IMR-90 (cell line): ENCODE measurements around the gene MLIP.

Source experiments
- BHLHE40 ChIP-seq: fragments of 150-350 bp; IDR thresholded peaks from 2 replicates; pipeline ENCODE4 v1.6.1; 2016; ENCODE audit warnings: mild to moderate bottlenecking, low read depth, low read length
- CEBPB ChIP-seq: IDR thresholded peaks from 2 replicates; pipeline ENCODE4 v1.6.1; 2012; ENCODE audit warnings: low read depth, low read length, improper control_type of control experiment
- CHD1 ChIP-seq: IDR thresholded peaks from 2 replicates; pipeline ENCODE4 v1.6.1; 2012; ENCODE audit warnings: low read depth, low read length, improper control_type of control experiment
- CTCF ChIP-seq: conservative IDR thresholded peaks from 2 replicates; pipeline ENCODE4 v1.5.1; 2012; ENCODE audit warnings: mild to moderate bottlenecking, low read depth, low read length, improper control_type of control experiment
- ELK1 ChIP-seq: fragments of 150-350 bp; IDR thresholded peaks from 2 replicates; pipeline ENCODE4 v1.6.1; 2016; ENCODE audit warnings: low read depth, mild to moderate bottlenecking, low read length, moderate library complexity, borderline replicate concordance
- FOS ChIP-seq: fragments of 150-350 bp; IDR thresholded peaks from 2 replicates; pipeline ENCODE4 v1.6.1; 2016; ENCODE audit warnings: low read depth, low read length
- MAFK ChIP-seq: IDR thresholded peaks from 2 replicates; pipeline ENCODE4 v1.6.1; 2012; ENCODE audit warnings: low read depth, low read length, improper control_type of control experiment
- MAZ ChIP-seq: IDR thresholded peaks from 2 replicates; pipeline ENCODE4 v1.6.1; 2012; ENCODE audit warnings: low read depth, mild to moderate bottlenecking, low read length, improper control_type of control experiment, moderate library complexity, borderline replicate concordance
- MXI1 ChIP-seq: IDR thresholded peaks from 2 replicates; pipeline ENCODE4 v1.6.1; 2012; ENCODE audit warnings: low read depth, mild to moderate bottlenecking, low read length, moderate library complexity, borderline replicate concordance
- POLR2A ChIP-seq: IDR thresholded peaks from 2 replicates; pipeline ENCODE4 v1.6.1; 2012; ENCODE audit warnings: mild to moderate bottlenecking, low read depth, low read length
- RAD21 ChIP-seq: IDR thresholded peaks from 2 replicates; pipeline ENCODE4 v1.6.1; 2012; ENCODE audit warnings: low read length, improper control_type of control experiment
- RFX5 ChIP-seq: IDR thresholded peaks from 2 replicates; pipeline ENCODE4 v1.8.0; 2012; ENCODE audit warnings: low read depth, mild to moderate bottlenecking, low read length, moderate library complexity
- SMC3 ChIP-seq: fragments of 150-350 bp; IDR thresholded peaks from 2 replicates; pipeline ENCODE4 v1.6.1; 2016; ENCODE audit warnings: low read depth, mild to moderate bottlenecking, antibody characterized with exemption, low read length, moderate library complexity
- USF2 ChIP-seq: fragments of 150-350 bp; IDR thresholded peaks from 2 replicates; pipeline ENCODE4 v1.6.1; 2017; ENCODE audit warnings: mild to moderate bottlenecking, antibody characterized with exemption, low read length, low read depth

- TF ChIP-seq POLR2A (no peak), CTCF (no peak), FOS (no peak), MAFK (no peak), USF2 (no peak), CEBPB (no peak), RAD21 (no peak), BHLHE40 (no peak), MAZ (no peak), RFX5 (no peak), CHD1 (no peak), MXI1 (no peak), SMC3 (no peak), ELK1 (no peak)
Measured at GRCh38 chr6:54291146-54291545, 179.9 kb downstream of the MLIP start.
